ENCODE measurements around the gene LILRA5. TPM values are rescaled to one million over a fixed set of nuclear protein-coding genes. Genes with fewer than 3 reads are reported as not detected.

LILRA5 gene
- total RNA-seq, 1 donor: not detected

DNA sequence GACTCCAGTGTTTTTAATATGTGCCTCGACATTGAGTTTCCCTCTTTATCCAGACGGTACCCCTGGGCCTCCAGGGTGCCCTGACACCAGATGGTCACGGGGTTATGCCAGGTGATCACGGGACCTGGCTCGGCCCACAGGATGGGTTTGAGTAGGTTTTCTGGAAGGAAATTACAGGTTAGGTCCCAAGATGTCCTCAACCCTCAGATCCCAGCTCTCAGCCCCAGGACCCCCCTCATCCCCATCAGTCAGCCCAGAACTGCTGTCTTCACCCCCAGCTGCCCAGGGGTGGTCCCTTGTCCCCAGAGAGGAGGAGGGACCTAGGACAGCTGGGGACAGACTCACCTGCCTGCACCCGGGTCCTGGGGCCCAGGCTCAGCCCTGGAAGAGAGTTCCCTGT is 25.6 kb upstream of the LILRA5 start:
- H3K4me3 ChIP-seq (ENCODE audit: low read depth, low read length): no peak overlapping the region
- TF ChIP-seq, protein P1, sequence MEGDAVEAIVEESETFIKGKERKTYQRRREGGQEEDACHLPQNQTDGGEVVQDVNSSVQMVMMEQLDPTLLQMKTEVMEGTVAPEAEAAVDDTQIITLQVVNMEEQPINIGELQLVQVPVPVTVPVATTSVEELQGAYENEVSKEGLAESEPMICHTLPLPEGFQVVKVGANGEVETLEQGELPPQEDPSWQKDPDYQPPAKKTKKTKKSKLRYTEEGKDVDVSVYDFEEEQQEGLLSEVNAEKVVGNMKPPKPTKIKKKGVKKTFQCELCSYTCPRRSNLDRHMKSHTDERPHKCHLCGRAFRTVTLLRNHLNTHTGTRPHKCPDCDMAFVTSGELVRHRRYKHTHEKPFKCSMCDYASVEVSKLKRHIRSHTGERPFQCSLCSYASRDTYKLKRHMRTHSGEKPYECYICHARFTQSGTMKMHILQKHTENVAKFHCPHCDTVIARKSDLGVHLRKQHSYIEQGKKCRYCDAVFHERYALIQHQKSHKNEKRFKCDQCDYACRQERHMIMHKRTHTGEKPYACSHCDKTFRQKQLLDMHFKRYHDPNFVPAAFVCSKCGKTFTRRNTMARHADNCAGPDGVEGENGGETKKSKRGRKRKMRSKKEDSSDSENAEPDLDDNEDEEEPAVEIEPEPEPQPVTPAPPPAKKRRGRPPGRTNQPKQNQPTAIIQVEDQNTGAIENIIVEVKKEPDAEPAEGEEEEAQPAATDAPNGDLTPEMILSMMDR (IDR thresholded peaks at IDR 0.05; ENCODE audit: insufficient read depth, low read length): no peak
- DNase-seq (ENCODE audit: low read depth): no peak

DNA sequence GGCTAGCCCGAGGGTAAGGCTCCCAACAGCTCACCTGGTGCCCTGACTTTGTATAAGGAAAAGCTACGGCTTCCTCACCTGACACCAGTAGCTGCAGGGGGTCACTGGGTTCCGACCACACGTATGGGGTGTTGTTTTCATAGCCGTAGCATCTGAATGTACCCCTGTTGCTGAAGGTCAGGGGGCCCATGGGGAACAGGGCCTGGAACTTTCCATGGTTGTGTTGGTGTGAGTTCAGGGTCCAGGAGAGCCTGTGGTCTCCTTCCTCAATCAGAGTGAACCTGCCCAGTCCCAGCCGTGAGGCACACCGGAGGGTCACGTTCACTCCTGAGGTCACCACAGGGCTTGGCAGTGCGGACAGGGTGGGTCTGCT is 24.9 kb upstream of the LILRA5 start:
- no peak overlapping the region for H3K4me3 ChIP-seq (ENCODE audit: low read depth, low read length)
- TF ChIP-seq, protein P1 (IDR thresholded peaks at IDR 0.05; ENCODE audit: insufficient read depth, low read length): no peak
- no peak for DNase-seq (ENCODE audit: low read depth)

DNA sequence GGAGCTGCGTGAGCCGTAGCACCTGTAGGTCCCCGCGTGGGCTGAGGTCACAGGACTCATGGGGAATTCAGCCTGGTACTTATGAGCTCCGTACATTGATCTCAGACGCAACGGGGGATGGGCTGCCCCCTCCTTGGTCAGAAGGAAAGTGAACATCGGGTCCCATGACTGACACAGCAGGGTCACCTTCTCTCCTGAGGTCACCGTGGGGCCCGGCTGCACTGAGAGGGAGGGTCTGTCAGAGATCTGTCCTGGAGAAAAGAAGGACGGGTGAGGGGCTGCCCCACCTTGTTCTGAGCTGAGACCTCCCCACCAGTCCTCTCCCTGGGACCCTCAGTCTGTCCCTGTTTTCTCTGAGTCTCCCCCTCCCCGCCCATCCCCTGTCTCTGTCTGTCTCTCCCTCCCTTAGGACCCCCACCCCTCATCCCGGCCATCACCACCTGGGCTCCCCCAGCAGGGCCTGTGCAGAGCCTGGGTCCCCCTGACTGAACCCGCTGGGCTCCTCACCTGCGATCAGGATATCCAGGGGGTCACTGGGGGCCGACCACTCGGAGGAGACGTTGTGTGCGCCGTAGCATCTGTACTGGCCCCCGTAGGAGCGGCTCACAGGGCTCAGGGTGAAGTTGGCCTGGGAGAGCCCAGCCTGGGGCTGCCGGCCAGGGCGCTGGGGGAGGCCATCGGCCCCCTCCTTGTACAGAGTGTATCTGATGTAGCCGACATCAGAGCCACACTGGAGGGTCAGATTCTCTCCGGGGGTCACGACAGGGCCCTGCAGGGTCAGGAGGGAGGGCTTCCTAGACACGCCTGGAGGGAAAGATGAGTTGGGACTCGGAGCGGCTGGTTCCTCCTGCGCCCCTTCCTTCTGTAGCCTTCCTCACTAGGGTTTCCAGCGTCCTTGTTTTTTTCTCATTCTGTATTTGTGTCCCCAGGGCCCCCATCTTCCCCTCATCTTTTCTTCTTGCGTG is 24.2 kb upstream of the LILRA5 start:
- DNase-seq (ENCODE audit: low read depth): no peak
- H3K4me3 ChIP-seq (ENCODE audit: low read depth, low read length): no peak overlapping the region
- TF ChIP-seq, protein P1 (IDR thresholded peaks at IDR 0.05; ENCODE audit: insufficient read depth, low read length): no peak

DNA sequence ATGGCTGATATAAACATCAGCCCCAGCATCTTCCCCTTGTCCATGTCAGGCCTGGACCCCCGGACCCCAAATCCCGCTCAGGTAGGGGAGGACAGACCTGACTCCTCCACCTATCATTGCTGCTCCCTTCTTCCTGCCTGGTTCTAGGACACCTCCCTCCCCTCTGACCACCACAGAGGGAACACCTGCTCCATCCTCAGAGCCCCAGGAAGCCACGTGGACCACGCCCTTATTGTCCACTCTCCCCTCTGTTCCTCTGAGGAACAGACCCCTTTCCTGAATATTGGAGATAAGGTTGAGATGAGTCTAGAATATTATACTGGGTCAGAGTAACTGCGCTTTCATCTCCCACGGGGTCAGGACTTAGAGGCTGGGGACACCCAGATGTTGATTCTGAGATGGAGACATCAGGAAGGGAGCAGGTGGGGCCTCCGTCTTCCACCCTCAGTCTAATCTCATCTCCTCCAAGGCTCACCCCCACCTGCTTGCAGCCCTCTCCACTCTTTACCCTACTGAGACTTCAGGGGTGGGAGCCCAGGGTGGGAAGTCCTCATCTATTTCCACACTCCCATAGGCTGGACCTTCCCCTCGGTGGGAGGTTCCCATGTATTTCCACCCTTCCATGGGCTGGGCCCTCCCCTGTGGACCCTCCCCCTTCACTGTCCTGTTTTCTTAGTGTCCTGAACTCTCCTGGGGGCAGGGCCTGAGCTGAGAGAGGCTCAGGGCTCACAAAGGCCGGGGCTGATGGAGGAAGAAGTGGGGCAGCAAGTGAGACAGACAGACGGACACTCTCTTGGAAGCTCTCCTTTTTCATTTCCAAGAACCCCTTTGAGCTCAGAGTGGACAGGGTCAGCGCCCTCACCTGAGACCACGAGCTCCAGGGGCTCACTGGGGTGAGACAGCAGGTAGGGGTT is 23.3 kb upstream of the LILRA5 start:
- TF ChIP-seq, protein P1 (IDR thresholded peaks at IDR 0.05; ENCODE audit: insufficient read depth, low read length): no peak
- no peak overlapping the region for H3K4me3 ChIP-seq (ENCODE audit: low read depth, low read length)
- DNase-seq (ENCODE audit: low read depth): no peak

DNA sequence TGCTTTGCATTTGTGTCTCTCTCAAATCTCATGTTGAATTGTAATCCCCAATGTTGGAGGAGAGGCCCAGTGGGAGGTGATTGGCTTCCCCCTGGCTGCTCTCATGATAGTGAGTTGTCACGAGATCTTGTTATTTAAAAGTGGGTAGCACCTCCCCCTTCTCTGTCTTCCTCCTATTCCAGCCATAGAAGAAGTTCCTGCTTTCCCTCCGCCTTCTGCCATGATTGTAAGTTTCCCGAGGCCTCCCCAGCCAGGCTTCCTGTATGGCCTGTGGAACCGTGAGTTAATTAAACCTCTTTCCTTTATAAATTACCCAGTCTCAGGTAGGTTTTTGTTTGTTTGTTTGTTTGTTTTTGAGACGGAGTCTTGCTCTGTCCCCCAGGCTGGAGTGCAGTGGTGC is 22.2 kb upstream of the LILRA5 start:
- TF ChIP-seq, protein P1 (IDR thresholded peaks at IDR 0.05; ENCODE audit: insufficient read depth, low read length): no peak
- DNase-seq (ENCODE audit: low read depth): no peak
- H3K4me3 ChIP-seq (ENCODE audit: low read depth, low read length): no peak overlapping the region

DNA sequence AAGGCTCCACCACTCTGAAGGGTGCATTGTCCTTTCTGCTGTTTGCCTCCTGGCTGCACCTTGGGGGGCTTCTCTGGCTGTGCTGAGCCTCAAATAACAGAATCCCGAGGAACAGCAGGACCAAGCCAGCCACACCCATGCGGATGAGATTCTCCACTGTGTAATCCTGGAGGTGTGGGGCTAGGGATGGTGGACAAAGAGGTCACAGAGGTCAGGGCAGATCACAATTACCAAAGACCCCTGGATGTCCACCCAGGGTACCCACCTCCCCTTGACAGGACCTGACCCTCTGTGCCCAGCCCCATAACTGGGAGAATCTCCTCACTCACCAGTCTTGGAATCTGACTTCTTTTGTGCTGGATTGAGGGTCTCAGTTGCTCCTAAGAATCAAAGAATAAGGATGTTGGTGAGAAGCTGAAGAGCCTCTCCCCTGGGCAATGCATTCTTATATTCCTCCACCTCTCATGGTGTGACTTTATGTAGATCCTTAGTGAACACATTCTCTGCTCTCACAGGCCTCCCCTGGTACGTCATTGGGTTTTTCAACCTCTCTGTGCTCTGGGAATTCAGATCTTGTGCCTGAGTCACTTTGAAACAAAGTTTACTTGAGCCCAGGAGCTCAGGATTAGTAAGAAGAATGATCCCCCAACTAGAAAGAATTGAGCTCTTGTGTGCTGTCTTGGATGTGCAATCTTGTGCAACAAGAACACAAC is 20.8 kb upstream of the LILRA5 start:
- TF ChIP-seq, protein P1 (IDR thresholded peaks at IDR 0.05; ENCODE audit: insufficient read depth, low read length): no peak
- DNase-seq (ENCODE audit: low read depth): no peak
- no peak overlapping the region for H3K4me3 ChIP-seq (ENCODE audit: low read depth, low read length)

All from fibroblast of the aortic adventitia (primary cell).